ENCODE data around the gene UTS2B.

The UTS2B gene

GRCh38 chr3:191356631-191357439, 26.5 kb upstream of the UTS2B start:
- H3K4me3 ChIP-seq (ENCODE audit: low read depth in 1 of 2, low read length in 2 of 2) = no peak overlapping the region
- no peak overlapping the region for H3K4me2 ChIP-seq (ENCODE audit: insufficient read depth, low read length)
- no peaks in the 10 kb centered on the region for H3K79me2 ChIP-seq (ENCODE audit: insufficient read depth, low read length)
- no peak overlapping the region for H3K9ac ChIP-seq (ENCODE audit: low read depth, low read length)
- H2AFZ ChIP-seq (ENCODE audit: low read depth, low read length) = no peak overlapping the region
- H3K27ac ChIP-seq (ENCODE audit: low read length) = no peak overlapping the region
- no peaks in the 10 kb centered on the region for H3K9me3 ChIP-seq (ENCODE audit: insufficient read depth, low read length, severe bottlenecking)
- H4K20me1 ChIP-seq (ENCODE audit: insufficient read depth, low read length) = no peaks in the 10 kb centered on the region
- no peaks in the 10 kb centered on the region for H3K27me3 ChIP-seq (ENCODE audit: insufficient read depth, low read length, poor library complexity)
- TF ChIP-seq EZH2 (IDR thresholded peaks at IDR 0.05; ENCODE audit: borderline replicate concordance, low read depth, low read length, severe bottlenecking) (no peak), CTCF (IDR thresholded peaks at IDR 0.05; ENCODE audit: borderline replicate concordance, extremely low read depth, low read length, poor library complexity, severe bottlenecking) (no peak)
- H3K4me1 ChIP-seq (ENCODE audit: insufficient read depth, low read length) = no peaks in the 10 kb centered on the region
- ATAC-seq (ENCODE audit: insufficient read depth, low read depth) (no peak), DNase-seq (no peak)
- no peaks in the 10 kb centered on the region for H3K36me3 ChIP-seq (ENCODE audit: insufficient read depth, low read length)

GRCh38 chr3:191355406-191355805, 25.1 kb upstream of the UTS2B start:
- H3K4me1 ChIP-seq (ENCODE audit: insufficient read depth, low read length) = no peaks in the 10 kb centered on the region
- H3K36me3 ChIP-seq (ENCODE audit: insufficient read depth, low read length) = no peaks in the 10 kb centered on the region
- DNase-seq (no peak), ATAC-seq (ENCODE audit: insufficient read depth, low read depth) (no peak)
- TF ChIP-seq EZH2 (IDR thresholded peaks at IDR 0.05; ENCODE audit: borderline replicate concordance, low read depth, low read length, severe bottlenecking) = no peak
- no peak for TF ChIP-seq CTCF (IDR thresholded peaks at IDR 0.05; ENCODE audit: borderline replicate concordance, extremely low read depth, low read length, poor library complexity, severe bottlenecking)
- no peaks in the 10 kb centered on the region for H3K9me3 ChIP-seq (ENCODE audit: insufficient read depth, low read length, severe bottlenecking)
- H3K4me2 ChIP-seq (ENCODE audit: insufficient read depth, low read length) = no peak overlapping the region
- H4K20me1 ChIP-seq (ENCODE audit: insufficient read depth, low read length) = no peaks in the 10 kb centered on the region
- no peak overlapping the region for H3K9ac ChIP-seq (ENCODE audit: low read depth, low read length)
- H3K79me2 ChIP-seq (ENCODE audit: insufficient read depth, low read length) = no peaks in the 10 kb centered on the region
- H3K27me3 ChIP-seq (ENCODE audit: insufficient read depth, low read length, poor library complexity) = no peaks in the 10 kb centered on the region
- no peak overlapping the region for H3K27ac ChIP-seq (ENCODE audit: low read length)
- H3K4me3 ChIP-seq (ENCODE audit: low read depth in 1 of 2, low read length in 2 of 2) = no peak overlapping the region
- no peak overlapping the region for H2AFZ ChIP-seq (ENCODE audit: low read depth, low read length)

GRCh38 chr3:191353022-191353777, 22.9 kb upstream of the UTS2B start:
- no peaks in the 10 kb centered on the region for H3K9me3 ChIP-seq (ENCODE audit: insufficient read depth, low read length, severe bottlenecking)
- no peak overlapping the region for H3K4me3 ChIP-seq (ENCODE audit: low read depth in 1 of 2, low read length in 2 of 2)
- H3K9ac ChIP-seq (ENCODE audit: low read depth, low read length) = no peak overlapping the region
- no peaks in the 10 kb centered on the region for H4K20me1 ChIP-seq (ENCODE audit: insufficient read depth, low read length)
- no peak overlapping the region for H2AFZ ChIP-seq (ENCODE audit: low read depth, low read length)
- H3K27me3 ChIP-seq (ENCODE audit: insufficient read depth, low read length, poor library complexity) = no peaks in the 10 kb centered on the region
- TF ChIP-seq EZH2 (IDR thresholded peaks at IDR 0.05; ENCODE audit: borderline replicate concordance, low read depth, low read length, severe bottlenecking) (no peak), CTCF (IDR thresholded peaks at IDR 0.05; ENCODE audit: borderline replicate concordance, extremely low read depth, low read length, poor library complexity, severe bottlenecking) (no peak)
- H3K36me3 ChIP-seq (ENCODE audit: insufficient read depth, low read length) = no peaks in the 10 kb centered on the region
- H3K79me2 ChIP-seq (ENCODE audit: insufficient read depth, low read length) = no peaks in the 10 kb centered on the region
- H3K27ac ChIP-seq (ENCODE audit: low read length) = no peak overlapping the region
- no peak overlapping the region for H3K4me2 ChIP-seq (ENCODE audit: insufficient read depth, low read length)
- no peaks in the 10 kb centered on the region for H3K4me1 ChIP-seq (ENCODE audit: insufficient read depth, low read length)
- DNase-seq (no peak), ATAC-seq (ENCODE audit: insufficient read depth, low read depth) (no peak)

Measured in DND-41 (cell line).